NCI-H774 (cell line): ENCODE results near the gene CLIC4.
"Not testable (repeated sequence)": the region's sequence is repeated elsewhere in the genome, so short reads cannot be mapped to it uniquely, and the experiment has no call there.

Source experiments
- DNase-seq: peaks from one replicate; lab custom pipeline; 2025; lab: John Stamatoyannopoulos, UW

The CLIC4 gene

GRCh38 chr1:24875991-24876506, 130.8 kb downstream of the CLIC4 start:
- DNase-seq, result no peak

DNA sequence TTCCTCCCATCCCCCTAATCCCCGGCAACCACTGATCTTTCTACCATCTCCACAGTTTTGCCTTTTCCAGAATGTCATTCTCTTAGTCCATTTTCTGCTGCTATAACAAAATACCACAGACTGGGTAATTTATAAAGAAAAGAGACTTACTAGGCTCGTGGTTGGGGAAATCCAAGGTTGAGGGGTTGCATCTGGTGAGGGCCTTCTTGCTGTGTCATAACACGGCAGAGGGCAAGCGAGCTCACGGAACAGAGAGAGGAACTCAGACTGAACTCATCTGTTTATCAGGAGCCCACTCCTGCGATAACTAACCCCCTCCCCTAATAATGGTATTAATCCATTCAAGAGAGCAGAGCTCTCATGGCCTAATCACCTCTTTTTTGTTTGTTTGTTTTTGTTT, 132.8 kb downstream of the CLIC4 start:
- DNase-seq, result no peak

DNA sequence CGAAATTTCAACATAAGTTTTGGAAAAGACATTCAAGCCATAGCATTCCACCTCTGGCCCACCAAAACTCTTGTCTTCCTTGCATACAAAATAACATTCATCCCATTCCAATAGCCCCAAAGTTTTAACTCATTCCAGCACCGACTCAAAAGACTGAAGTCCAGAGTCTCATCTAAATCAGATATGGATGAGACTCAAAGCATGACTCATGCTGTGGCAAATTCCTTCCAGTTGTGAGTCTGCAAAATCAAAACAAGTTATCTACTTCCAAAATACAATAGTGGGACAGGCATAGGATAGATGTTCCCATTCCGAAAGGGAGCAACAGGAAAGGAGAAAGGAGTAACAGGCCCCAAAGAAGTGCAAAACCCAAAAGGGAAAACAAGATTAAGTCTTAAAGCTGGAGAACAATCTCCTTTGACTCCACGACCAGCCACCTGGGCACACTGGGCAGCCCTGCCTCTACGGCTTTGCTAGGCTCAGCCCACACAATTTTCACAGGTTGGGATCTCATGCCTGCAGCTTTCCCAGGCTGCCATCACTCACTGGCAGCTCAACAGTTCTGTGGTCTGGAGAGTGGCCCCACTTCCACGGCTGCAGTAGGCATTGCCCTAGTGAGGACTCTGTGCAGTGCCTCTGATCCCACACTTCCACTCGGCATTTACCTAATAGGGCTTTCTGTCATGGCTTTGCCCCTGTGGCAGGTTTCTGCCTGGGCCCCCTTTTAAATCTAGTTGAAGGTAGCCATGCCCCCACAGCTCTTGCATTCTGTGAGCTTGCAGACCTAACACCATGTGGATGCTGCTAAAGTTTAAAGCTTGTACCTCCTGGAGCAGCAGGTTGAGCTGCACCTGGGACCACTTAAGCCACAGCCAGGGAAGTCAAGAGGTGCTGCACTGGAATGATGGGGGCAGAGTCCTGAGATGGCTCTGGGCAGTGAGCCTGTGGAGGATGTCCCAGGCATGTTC, 133.8 kb downstream of the CLIC4 start:
- DNase-seq, result no peak

GRCh38 chr1:24881034-24881433, 135.8 kb downstream of the CLIC4 start:
- DNase-seq, result no peak

- DNase-seq, result no peak
Observed at GRCh38 chr1:24884751-24885150, 139.5 kb downstream of the CLIC4 start.

GRCh38 chr1:24886241-24886640, 141.0 kb downstream of the CLIC4 start:
- no peak for DNase-seq

- DNase-seq, result no peak
Observed at GRCh38 chr1:24888061-24888970, 143.1 kb downstream of the CLIC4 start.

GRCh38 chr1:24888971-24889676, 143.9 kb downstream of the CLIC4 start:
- DNase-seq, result no peak

DNA sequence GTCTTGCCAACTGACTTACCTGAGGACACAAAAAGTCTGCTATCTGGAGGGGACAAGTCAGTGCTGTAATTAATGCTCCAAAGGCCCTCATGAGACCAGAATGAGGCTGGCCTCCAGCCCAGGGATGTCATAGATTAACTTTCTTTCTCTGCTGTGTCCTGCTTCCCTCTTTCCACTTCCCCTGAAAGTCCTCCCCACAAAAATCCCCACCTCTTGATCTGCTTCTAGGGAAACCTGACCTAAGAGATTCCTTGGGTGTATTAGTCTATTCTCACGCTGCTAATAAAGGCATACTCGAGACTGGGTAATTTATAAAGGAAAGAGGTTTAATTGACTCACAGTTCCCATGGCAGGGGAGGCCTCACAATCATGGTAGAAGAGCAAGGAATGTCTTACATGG, 145.6 kb downstream of the CLIC4 start:
- DNase-seq, result no peak

GRCh38 chr1:24891367-24891766, 146.1 kb downstream of the CLIC4 start:
- not testable (repeated sequence) for DNase-seq

DNA sequence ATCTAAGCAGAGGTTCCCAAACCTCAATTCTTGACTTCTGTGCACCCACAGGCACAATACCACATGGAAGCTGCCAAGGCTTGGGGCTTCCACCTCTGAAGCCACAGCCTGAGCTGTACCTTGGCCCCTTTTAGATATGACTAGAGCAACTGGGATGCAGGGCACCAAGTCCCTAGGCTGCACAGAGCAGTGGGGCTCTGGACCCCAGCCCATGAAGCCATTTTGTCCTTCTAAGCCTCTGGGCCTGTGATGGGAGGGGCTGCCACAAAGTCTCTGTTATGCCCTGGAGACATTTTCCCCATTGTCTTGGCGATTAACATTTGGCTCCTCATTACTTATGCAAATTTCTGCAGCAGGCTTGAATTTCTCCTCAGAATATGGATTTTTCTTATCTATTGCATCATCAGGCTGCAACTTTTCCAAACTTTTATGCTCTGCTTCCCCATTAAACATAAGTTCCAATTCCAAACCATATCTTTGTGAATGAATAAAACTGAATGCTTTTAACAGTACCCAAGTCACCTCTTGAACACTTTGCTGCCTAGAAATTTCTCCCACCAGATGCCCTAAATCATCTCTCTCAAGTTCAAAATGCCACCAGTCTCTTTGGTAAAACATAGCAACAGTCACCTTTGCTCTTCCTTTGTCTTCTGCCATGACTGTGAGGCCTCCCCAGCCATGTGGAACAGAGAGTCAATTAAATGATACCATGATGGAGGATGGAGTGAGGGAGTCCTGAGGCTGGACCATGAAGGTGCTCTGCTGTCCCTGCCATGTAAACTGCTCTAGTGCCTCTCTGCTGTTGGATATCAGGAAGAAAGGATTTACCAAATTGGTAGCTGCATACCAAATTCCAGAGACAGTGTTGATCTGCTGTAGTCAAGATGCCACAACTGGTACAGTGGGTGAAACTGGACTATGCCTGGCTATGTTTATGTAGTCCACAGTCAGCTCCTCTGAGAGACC, 147.2 kb downstream of the CLIC4 start:
- no peak for DNase-seq

DNA sequence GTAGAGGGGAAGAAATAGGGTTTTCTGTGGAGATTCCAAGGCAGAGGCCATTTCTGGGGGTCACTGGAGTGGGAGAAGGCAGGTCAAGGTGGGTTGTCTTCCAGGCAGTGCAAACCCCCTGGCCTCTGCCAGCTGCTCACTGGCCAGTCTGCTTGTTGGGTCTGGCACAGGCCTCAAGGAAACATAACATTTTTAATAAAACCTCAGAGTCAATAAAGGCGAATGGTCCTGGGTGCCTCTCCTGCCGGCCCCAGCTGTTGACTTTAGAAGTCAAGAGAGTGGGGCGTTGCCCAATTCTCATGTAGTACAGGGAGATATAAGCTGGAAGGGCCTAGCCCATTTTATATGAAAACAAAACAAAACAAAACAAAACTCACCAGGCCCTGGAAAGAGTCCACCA, 148.2 kb downstream of the CLIC4 start:
- no peak for DNase-seq
